Pancreas (tissue), 10 donors: ENCODE results near the gene CAMK2N2. TPM values are rescaled to one million over a fixed set of nuclear protein-coding genes. Genes with fewer than 3 reads are reported as not detected.

ENCODE experiments used
- ATAC-seq, 4 donors: fragments of 200-7000 bp; cut with Tn5 transposase; one replicate each; pipeline versions ENCODE4 v1.8.0 to v1.9.1; 2020; ENCODE audit warnings: mild to moderate bottlenecking in 4 of 4, moderate library complexity in 4 of 4
- DNase-seq, 6 donors: peaks; one replicate each; pipeline ENCODE4 v3.0.0-alpha.2; 2020
- FAIRE-seq: peaks from 2 replicates; lab custom pipeline; 2012; peaks lifted over from hg19 to GRCh38; lab: Jason Lieb, UNC
- H3K27ac ChIP-seq, 4 donors: fragments of 200-600 bp; sonication (generic); 1 replicate in 3 of 4; 2 replicates in 1 of 4; pipeline versions ENCODE4 v1.5.0 to v1.8.0; 2020
- H3K27me3 ChIP-seq, 4 donors: fragments of 200-600 bp; one replicate each; pipeline ENCODE4 v1.8.0; 2021
- H3K36me3 ChIP-seq, 3 donors: fragments of 200-600 bp; sonication (generic) in 1 of 3; one replicate each; pipeline versions ENCODE4 v1.5.0 to v1.8.0; 2020 to 2021
- H3K4me1 ChIP-seq, 3 donors: fragments of 200-600 bp; one replicate each; pipeline ENCODE4 v1.8.0; 2021
- H3K4me3 ChIP-seq, 4 donors: fragments of 200-600 bp; sonication (generic) in 2 of 4; one replicate each; pipeline versions ENCODE4 v1.5.0 to v1.8.0; 2020 to 2021
- H3K9me3 ChIP-seq, 4 donors: fragments of 200-600 bp; one replicate each; pipeline ENCODE4 v1.8.0; 2021
- WGBS, 2 donors: extraction: QIAGEN DNeasy Blood & Tissue Kit; methylation state at CpG; one replicate each; pipeline ENCODE4 v1.1.7; 2013; 5-methylcytosine and 5-hydroxymethylcytosine counted together
- intact Hi-C, 3 donors: fragments of 100-400 bp; cut with DNase I; formaldehyde crosslinking; loops; one replicate each; pipeline versions ENCODE4 v1.11.1 to v1.14.2; 2022
- polyA plus RNA-seq, 2 donors: library from polyadenylated mRNA; stranded (reverse); fragments of 200-250 nt; gene quantifications; one replicate each; pipeline ENCODE4 v1.2.3, GENCODE V29; 2013
- total RNA-seq, 6 donors: library from RNA; stranded (reverse); fragmentation: NEBNext Ultra II Directional in 4 of 6; extraction: Animal tissue kit (Norgen Biotek cat#: 25700) in 4 of 6; gene quantifications; one replicate each; pipeline versions ENCODE4 v1.2.1 to v1.2.4, GENCODE V29; 2021 to 2023
- TF ChIP-seq, protein P1 (sequence below), 4 donors: fragments of 200-600 bp; sonication (generic) in 3 of 4; IDR thresholded peaks; one replicate each; pipeline versions ENCODE4 v1.5.0 to v1.8.0; 2021; ENCODE audit warnings: antibody characterized with exemption in 4 of 4
- donor health status: healthy with polysubstance abuse.
- donor health status: DM: no; HTN: no; CAD: no; lungs with moderate emphysema.
- donor health status: DM: no; HTN: no; CAD: no.
- donor health status: control.
- donor health status: control.
- donor health status: Bipolar disorder and iron deficiency.
- donor health status: DM: yes; HTN: yes; CAD: no.
- donor health status: DM: no; HTN: no; CAD: no.
- donor health status: DM: no; HTN: no; CAD: no.
- donor health status: DM: yes; HTN: yes; CAD: no.

Gene CAMK2N2
- total and polyA plus RNA-seq, 8 donors: 7.5 to 33.7 (median 15.7) TPM

DNA sequence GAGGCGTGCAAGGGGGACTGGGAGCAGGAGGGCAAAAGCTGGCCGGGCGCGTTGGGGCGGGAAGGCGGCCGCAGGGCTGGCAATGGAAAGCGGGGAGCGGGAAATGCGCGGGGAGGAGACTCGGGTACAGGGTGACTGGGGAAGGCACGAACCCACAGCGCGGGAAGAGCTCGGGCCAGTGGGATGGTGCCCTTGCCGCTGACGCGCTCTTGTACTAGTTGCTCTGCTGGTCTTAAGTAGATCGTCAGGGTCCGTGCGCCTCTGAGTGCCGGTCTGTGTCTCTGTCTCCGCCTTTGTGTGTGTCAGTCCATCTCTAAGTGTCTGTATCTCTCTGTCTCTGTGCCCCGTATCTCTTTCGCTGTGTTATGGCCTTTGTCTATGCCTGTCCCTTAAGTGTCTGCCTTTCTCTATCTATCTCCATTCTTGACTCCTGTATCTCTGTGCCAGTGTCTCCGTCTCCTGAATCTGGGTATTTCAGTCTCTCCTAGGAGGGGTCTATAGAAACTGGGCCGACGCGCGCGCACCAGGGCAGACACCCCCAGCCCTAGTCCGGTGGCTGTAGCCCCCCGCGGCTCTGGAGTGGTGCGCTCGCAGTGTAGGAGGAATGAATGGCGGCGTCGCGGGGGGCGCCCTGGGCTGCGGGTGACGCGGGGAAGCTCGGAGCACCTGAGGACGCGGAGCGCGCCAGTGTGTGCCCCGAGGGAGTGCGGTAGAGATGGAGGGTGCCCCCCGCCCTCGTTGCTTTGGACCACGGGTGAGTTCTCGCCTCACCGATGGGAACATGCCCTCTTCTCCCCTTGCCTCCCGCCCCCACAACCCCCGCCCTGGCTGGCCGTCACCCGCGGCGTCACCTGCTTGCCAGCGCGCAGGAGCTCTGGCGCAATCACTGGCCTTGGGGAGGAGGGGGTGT, 756 bp upstream of the CAMK2N2 start:
- Histone ChIP-seq H3K4me3 (peak overlapping the region; percentile 18 to 78 (median 61)), H3K27me3 (no peaks in the 10 kb centered on the region), H3K4me1 (no peaks in the 10 kb centered on the region), H3K36me3 (no peaks in the 10 kb centered on the region), H3K9me3 (no peaks in the 10 kb centered on the region), H3K27ac (peak overlapping the region; percentile 86 to 92 (median 90))
- DNase-seq: peak; percentile 87 to 96 (median 94)
- TF ChIP-seq, protein P1, sequence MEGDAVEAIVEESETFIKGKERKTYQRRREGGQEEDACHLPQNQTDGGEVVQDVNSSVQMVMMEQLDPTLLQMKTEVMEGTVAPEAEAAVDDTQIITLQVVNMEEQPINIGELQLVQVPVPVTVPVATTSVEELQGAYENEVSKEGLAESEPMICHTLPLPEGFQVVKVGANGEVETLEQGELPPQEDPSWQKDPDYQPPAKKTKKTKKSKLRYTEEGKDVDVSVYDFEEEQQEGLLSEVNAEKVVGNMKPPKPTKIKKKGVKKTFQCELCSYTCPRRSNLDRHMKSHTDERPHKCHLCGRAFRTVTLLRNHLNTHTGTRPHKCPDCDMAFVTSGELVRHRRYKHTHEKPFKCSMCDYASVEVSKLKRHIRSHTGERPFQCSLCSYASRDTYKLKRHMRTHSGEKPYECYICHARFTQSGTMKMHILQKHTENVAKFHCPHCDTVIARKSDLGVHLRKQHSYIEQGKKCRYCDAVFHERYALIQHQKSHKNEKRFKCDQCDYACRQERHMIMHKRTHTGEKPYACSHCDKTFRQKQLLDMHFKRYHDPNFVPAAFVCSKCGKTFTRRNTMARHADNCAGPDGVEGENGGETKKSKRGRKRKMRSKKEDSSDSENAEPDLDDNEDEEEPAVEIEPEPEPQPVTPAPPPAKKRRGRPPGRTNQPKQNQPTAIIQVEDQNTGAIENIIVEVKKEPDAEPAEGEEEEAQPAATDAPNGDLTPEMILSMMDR (IDR thresholded peaks at IDR 0.05): no peak
- 1 to 2% methylated on average over 51 to 66 of the region's 66 CpGs for WGBS, 2 donors
- peak; percentile 71 to 79 (median 74) for ATAC-seq
- no peak for FAIRE-seq
- intact Hi-C loops: no loop called here

DNA sequence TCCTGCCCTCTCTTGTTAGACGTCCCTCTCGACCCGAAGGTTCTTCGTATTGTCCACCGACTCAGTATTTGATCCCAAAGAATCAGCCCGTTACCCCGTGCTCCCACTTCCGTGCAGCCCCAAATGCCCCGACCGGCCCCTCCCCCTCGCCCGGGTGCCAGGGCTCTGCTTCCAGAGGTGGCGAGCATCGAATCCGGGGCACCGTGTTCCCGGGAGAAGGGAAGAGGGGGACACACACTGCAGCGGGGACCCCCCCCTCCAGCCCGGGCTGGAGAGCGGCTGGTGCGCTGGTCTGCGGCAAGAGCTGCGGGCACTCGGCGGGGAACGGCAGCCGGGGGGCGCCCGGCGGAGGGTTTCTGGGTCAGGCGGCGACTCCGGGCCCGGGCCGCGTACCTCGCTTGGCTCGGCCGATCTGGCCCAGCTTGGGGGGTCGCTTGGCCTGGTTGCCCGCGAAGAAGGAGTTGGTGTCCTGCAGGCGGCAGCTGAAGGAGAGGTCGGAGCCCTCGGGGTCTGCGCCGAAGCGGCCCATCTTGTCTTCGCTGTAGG, 556 bp downstream of the CAMK2N2 start:
- H3K9me3 ChIP-seq: no peaks in the 10 kb centered on the region
- no peaks in the 10 kb centered on the region for H3K27me3 ChIP-seq
- no peaks in the 10 kb centered on the region for H3K4me1 ChIP-seq
- FAIRE-seq (no peak), DNase-seq (peak; percentile 42 to 87 (median 68)), ATAC-seq (peak in 1 of 4 donors; percentile 0)
- H3K36me3 ChIP-seq: no peaks in the 10 kb centered on the region
- intact Hi-C loops: no loop called here
- TF ChIP-seq, protein P1 (IDR thresholded peaks at IDR 0.05): no peak
- H3K27ac ChIP-seq: peak overlapping the region; percentile 49 to 70 (median 59)
- 1% methylated on average over 44 to 49 of the region's 49 CpGs for WGBS, 2 donors
- peak overlapping the region; percentile 31 to 78 (median 61) for H3K4me3 ChIP-seq

DNA sequence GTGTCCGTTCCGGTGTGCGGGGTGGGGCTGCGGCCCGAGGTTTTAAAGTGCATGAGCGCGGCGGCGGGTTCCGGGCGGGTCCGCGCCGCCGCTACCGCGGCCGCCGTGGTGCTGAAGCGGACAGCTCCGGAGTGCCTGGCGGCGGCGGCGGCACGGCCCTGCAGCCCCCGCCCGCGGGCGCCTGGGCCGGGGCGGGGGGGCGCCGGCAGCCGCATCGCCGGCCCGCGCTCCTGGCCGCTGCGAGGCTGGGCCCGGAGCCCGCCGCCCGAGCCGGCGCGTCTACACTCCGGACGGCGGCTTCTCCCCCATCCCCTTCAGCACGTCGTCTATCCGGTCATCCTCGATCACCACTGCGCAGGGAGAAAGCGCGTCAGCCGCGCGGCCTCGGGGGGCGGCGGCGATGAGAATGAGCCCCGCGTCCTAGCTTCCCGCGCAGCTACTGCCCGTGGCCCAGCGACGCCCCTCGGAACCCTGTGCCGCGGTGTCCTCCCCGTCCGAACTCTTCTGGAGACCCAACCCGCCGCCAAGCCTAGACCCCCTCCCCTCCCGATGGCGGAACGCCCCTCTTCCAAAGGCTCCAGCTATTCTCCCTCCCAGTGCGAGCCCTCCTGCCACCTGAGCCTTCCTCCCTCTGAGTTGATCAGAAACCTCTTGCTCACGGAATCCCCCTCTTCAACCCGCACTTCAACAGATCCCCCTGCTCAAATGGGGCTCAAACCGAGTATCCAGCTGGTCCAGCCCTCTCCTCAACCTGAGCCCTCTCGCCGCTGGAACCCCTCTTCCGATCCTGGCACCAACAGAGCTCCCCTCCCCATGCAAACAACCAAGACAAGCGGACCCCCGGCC, 1.3 kb downstream of the CAMK2N2 start:
- DNase-seq: peak; percentile 38 to 87 (median 60)
- Histone ChIP-seq H3K9me3 (no peaks in the 10 kb centered on the region), H3K27me3 (no peaks in the 10 kb centered on the region), H3K36me3 (no peaks in the 10 kb centered on the region), H3K4me3 (peak overlapping the region; percentile 31 to 78 (median 61)), H3K27ac (peak overlapping the region; percentile 49 to 70 (median 59)), H3K4me1 (no peaks in the 10 kb centered on the region)
- intact Hi-C loops: no loop called here
- FAIRE-seq: no peak
- ATAC-seq: peak; percentile 7 to 34 (median 12)
- 1% methylated on average over 47 to 91 of the region's 91 CpGs for WGBS, 2 donors
- TF ChIP-seq, protein P1 (IDR thresholded peaks at IDR 0.05): no peak

DNA sequence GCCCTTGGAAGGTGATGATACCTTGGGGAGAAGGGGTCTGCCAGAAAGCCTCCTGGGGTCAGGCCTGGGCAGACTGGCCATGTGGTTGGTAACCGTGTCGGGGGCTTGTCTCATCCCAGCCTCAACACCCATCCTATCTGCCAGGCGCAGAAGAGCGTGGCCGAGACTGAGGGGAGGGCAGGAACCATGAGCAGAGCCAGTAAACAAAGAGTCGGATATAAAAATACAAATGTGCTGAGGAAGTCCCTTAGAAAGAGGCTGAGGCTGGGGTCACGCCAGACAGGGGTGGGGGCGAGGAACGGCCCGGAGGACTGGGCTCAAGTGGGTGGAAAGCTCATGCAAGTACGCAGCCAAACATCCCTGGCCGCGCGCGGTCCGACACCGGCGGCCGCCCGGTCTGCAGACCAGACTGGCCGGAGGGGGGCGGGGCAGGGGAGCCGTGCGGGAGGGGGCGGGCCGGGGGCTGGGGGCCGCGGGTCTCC, 1.9 kb downstream of the CAMK2N2 start:
- Histone ChIP-seq H3K4me3 (peak overlapping the region in 2 of 4 donors; percentile 69 to 78), H3K27ac (no peak overlapping the region), H3K4me1 (no peaks in the 10 kb centered on the region), H3K9me3 (no peaks in the 10 kb centered on the region), H3K27me3 (no peaks in the 10 kb centered on the region), H3K36me3 (no peaks in the 10 kb centered on the region)
- intact Hi-C loops: no loop called here
- 16% methylated on average over 21 to 28 of the region's 28 CpGs for WGBS, 2 donors
- ATAC-seq (no peak), FAIRE-seq (no peak), DNase-seq (peak in 2 of 6 donors; percentile 45 to 73)
- TF ChIP-seq, protein P1 (IDR thresholded peaks at IDR 0.05): no peak
